ENCODE measurements around the gene MZB1.

The MZB1 gene, protein sequence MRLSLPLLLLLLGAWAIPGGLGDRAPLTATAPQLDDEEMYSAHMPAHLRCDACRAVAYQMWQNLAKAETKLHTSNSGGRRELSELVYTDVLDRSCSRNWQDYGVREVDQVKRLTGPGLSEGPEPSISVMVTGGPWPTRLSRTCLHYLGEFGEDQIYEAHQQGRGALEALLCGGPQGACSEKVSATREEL

DNA sequence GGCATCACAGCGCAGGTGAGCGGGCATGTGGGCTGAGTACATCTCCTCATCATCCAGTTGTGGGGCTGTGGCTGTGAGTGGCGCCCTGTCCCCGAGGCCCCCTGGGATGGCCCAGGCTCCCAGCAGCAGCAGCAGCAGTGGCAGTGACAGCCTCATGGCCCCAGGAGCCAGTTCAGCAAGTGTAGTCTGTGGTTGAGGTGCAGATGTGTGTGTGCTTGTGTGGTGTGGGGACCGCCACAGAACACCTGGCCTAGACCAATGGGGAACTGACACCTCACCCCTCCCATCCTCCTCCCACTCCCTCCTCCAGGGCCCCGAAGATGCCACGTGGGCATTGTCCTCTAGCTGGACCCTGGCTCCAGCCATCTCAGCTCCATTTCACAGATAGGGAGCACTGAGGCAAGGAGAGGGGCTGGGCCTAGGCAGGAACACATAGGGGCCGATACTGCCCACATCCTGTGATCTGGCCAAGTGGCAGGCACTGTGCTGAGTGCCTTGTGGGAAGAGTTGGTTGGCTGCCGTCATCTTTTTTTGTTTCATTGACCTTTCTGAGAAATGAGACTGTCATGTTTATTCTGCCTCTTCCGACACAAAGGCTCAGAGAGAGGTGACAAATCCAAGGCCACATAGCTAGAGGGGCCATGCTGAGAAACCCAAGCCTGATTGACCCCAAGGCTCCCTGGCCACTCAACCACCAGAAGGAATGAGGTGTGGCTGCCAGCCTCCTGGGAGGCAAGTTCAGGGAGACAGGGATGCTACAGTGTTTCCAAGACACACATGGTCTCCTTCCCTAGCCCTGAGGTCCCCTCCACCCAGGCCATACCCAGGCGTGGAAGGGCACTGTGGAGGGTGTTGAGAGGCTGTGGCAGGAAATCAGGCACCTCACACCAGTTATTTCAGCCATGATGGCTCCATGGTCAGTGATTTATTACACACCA, at the start of gene MZB1:
TSS of gene MZB1 (minus strand) at position 213 of the 938 bp plus-strand sequence. CDS start at position 156, 57 bp downstream.
- peak; percentile 85 for DNase-seq

DNA sequence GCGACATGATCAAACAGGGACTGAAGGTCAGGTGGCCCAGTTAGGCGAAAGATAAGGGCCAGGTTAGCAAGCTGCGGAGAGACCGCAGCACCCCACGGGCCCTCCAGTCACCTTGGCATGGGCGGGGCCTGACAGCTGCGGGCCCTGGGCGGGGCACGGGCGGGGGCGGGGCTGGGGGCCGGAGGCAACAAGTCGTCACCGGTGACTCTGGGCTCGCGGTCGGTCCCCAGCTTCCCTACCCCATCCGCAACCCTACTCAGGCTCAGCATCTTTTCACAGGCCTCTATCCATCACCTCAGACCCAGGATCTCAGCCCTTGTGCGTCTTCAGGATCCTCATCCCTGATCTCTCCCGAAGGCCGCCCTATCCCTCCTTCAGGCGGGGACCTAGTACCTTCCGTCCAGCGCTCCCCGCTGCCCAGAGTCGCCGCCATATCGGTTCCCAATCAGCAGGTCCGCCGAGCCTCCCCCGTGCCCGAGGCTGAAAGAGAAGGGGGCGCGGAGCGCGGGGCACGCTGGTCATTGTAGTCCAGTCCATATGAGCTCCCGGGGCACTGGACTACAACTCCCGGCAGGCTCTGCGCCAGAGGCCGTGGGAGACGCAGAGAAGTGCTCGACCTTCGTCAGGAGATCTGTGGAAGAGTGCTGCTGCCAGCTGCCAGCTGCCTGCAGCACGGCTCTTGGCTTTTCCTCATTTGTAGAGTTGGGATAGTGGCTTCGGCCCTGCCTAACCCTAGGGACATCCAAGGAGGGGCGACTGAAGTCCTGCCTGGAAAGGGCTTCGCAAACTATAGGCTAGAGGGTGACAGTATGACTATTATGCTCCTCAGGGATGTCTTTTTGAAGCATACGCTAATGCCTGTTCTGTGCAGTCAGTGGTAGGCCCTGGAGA, 49.5 kb upstream of the MZB1 start, which contains the start of gene DNAJC18:
TSS of gene DNAJC18 (minus strand) at position 513 of the 891 bp plus-strand sequence. CDS start at position 433, 80 bp downstream.
- peak; percentile 94 for DNase-seq

DNA sequence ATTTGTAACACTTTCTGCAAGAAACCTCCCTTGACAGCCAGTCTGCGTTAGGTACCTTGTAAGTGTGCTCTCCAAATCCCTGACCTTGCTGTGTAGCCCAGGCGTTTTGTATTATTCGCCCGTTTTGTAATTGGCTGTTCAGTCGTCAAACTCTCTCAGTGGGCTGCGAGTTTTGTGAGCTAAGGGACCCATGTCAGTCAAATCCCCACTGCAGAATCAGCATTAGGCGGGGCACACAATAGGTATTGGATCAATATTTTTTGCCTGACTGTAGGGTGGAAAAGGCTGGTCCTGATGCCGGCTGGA, 48.9 kb upstream of the MZB1 start:
- no peak for DNase-seq

DNA sequence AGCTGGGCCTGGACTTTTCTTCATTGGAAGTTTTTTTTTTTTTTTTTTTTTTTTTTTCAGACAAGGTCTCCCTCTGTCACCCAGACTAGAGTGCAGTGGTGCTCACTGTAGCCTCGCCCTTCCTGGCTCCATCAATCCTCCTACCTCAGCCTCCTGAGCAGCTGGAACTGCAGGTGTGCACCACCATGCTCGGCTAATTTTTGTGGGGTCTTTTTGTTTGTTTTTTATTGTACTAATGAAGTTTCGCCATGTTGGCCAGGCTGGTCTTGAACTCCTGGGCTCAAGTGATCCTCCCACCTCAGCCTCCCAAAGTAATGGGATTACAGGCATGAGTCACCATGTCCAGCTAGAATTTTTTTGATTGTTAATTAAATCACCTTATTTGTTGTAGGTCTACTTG, 46.0 kb upstream of the MZB1 start:
- DNase-seq, result peak; percentile 30

DNA sequence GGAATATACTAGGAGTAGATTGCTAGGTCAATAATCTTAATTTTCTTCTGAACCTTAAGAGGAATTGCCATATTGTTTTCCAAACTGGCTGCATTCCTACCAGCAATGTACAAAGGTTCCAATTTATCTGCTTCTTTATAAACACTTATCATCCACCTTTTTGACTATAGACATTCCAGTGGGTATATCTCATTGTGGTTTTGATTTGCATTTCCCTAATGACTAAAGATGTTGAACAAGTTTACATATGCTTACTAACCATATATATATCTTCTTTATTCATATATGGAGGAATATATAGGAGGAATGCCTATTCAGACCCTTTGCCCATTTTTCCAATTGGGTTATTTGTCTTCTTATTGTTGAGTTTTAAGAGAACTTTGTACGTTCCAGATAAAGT, 42.0 kb upstream of the MZB1 start:
- no peak for DNase-seq

DNA sequence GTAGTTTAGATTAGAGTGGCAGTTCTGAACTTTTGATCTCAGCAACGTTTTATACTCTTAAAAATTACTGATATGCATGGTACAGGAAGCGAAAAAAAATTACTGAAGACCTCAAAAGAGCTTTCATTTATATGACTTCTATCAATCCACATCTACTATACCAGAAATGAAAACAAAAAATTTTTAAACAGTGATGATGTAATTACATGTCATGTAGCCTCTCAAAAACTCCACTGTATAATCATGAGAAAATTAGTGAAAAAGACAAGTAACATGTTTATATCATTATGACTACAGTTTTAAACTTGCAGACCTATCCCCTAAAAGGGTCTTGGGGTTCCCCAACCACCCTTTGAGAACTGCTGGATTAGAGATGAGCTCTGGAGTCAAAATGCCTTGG, 40.3 kb upstream of the MZB1 start:
- no peak for DNase-seq

DNA sequence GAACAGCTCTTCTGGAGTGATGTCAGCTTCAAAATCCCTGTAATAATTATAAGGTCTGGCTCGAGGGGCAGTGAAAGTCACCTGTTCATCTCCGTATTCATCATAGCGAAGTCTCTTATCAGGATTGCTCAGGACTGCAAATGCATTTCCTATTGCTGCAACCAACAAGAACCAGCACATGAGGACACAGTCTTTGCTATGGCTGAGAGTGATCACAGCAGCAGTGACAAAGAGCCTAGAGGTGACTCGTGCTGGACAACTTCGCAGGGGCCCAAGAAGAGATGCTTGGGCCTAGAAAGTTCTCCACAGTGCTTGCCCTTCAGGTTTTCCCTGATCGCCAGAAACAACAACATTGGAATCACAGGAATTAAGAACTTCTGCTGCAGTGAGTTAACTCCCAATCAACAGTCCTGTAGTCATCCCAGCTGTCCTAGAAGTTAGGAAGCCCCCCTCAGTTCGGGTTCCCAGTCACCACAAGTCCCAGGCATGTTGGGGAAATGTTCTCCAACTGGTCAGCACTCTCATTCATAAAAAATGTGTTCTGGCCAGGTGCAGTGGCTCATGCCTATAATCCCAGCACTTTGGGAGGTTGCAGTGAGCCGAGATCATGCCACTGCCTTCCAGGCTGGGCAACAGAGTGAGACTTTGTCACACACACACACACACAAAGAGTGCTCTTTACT, 36.6 kb upstream of the MZB1 start:
- no peak for DNase-seq

DNA sequence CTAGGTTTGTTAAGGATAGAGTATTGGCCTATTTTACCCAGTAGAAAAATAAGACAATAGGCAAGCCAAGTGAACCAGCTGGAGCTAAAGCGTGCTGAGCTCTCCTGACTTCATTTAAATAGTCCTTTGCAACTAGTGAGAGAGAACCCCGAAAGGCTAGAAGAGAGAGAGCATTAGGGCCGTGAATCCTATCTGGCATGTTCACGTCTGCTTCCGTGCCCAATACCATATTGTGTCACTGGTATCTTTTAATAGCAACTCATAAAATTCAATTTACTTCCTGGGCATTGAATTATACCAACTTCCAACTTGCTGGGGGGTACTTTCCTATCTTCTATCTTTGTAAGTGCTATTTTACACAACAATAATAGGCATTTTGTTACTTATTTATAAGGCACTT, 35.8 kb upstream of the MZB1 start:
- DNase-seq, result no peak

DNA sequence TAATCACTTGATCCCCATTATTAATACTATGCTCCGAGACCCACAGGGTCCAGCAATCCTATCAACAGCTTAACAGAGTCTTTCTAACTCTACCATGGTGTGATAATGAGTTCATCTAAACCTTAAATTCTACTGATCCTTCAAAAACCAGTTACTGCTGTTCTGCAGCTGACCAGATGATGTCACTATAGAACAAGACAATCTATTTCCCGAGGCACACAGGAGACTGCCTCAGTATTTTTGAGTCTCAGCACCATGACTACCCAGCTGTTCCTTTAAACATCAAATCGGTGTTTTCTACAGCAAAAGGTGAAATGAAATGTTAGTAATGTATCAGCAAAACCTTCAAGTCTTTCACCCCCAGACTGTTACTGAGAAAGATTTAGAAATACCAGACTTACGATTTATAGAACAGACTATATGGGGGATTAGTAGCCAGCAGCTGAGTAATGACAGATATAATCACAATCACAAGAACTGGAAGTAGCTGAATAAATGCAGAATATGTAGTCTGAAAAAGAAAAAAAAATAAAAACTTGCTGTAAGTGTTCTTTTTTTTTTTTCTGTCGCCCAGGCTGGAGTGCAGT, 32.7 kb upstream of the MZB1 start:
- DNase-seq, result no peak

DNA sequence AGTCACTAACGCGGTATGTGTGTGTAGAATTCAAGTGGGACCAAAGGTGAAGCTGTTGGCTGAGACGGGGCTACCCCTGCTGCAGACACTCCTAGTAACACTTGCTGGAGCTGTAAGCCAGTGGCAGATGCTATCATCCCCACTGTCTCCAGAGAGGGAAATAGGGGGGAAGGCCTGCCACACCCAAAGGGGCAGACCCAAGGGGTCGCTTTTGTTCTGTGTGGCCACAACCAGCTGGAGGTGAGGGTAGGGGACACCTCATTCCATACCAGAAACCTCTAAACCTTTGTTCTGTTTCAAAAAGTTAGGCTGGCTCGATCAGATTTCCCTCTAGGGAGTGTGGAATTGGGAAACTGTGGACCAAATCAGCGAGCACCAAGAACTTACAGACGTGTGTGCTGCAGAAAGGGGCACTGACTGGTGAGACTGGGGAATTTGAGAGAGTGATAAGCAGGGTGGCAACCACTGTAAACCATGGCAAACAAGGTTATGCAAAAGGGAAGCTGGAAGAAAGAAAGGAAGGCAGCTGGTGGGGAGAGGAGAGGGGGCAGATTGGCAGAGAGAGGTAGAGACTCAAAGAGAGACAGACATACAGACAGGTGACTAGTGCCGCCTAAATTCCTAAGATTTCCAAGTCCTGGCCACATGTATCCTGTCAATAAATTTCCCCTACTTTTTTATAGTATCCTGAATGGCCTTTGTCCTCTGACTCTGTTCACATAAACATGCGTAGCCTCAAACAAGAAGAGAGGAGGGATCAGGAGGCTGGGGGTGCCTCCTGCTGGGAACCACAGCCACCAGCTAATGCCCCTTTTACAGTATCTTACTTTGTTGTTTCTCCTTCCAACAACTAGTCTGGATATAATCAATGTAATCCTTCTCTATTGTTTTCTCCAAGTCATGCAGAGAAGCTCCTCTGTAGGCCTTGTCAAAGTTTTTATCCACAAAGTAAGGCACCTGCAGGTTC, 29.8 kb upstream of the MZB1 start:
- DNase-seq, result no peak

DNA sequence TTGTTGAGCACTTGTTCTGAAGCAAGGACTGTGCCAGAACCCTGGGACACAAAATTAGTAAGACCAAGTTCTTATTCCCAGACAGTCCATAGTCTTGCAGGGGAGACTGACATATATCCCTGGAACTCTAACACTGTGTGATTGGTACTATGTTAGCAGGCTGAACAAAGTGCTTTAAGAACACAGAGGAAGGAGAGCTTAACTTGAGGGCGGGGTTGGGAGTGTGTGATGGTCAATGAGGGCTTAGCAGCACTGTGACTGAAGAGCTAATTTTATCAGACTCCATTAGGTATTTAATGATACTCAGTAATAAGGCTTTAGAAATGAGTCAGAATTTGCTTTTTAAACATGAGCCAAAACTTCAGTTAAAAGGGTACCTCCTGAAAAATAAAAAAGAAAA, 29.1 kb upstream of the MZB1 start:
- DNase-seq, result no peak

DNA sequence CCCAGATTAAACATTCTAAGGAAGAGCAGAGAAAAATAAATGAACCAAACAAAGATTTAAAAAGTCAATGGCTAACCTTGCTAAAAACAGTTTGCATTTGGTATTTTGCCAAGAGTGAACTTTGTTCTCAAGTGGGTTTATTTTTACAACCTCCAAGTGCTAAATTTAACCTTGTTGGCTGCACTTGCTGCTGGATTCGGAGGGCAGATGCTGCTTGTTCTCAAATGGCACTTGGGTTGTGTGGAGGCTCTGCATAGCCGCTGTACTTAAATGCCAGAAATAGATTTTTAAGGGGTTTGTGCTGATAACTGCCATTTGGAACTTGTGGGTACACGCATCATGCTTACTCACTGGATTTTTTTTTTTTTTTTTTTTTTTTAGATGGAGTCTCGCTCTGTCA, 27.5 kb upstream of the MZB1 start:
- DNase-seq, result no peak

DNA sequence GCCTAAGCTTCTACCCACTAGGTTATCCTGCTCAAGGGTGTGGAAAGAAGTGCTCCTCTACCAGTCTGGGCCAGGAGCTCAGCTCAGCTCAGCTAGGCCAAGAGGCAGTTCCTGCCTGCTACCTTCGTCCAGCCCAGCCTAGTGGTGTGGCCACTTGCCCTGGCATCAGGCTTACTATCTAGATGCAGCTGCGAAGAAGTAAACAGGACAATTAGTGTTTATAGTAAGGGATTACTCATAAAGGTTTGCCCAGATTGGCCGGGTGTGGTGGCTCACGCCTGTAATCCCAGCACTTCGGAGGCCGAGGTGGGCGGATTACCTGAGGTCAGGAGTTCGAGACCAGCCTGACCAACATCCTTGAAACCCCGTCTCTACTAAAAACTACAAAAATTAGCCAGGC, 26.9 kb upstream of the MZB1 start:
- DNase-seq, result no peak

DNA sequence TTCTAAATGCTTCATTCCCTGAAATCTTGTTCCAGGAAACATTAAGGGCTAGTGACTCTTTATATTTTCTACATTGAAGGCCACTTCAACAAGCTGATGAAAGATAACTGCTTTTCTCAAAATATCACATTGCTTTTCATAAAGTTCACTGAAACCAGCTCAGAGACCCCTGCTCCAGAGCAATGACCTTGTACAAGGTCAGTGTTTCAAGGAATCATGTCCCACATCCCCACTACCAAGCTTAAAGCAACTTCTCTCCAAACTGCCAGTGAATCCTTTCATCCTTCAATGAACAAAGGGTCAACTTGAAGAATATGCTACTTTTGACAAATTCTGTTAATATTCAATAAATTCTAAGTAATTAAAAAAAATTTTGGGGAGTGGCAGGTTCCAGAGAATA, 26.2 kb upstream of the MZB1 start:
- DNase-seq, result no peak

DNA sequence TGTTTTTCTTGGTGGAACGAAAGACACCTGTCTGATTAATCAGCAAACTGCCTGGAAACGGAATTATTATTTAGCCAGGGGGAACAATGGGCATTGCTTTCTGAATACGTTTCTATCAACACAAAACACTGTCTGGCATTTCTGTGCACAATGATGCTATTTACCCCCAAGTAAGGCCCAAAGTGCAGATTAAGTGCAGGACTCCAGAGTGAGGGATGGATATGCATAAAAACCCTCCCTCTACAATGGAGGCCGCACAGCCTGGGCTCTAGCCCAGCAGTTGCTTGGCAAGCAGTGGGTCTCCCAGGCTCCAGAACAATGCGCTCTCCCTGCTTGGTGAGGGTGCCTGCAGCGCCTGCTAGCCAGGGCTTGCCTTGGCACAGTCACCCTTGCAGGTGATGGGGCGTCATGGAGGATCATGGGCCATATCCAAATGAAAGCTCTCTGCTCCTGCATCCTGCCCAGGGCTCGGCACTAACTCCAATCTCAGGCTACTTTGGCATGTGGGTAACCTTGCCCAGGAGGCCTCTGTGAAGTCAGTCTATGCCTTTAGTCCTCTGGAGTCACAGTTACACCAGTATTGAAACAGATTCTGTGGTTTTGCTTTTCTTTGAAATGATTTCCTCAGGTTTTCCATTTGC, 25.6 kb upstream of the MZB1 start:
- peak; percentile 74 for DNase-seq

DNA sequence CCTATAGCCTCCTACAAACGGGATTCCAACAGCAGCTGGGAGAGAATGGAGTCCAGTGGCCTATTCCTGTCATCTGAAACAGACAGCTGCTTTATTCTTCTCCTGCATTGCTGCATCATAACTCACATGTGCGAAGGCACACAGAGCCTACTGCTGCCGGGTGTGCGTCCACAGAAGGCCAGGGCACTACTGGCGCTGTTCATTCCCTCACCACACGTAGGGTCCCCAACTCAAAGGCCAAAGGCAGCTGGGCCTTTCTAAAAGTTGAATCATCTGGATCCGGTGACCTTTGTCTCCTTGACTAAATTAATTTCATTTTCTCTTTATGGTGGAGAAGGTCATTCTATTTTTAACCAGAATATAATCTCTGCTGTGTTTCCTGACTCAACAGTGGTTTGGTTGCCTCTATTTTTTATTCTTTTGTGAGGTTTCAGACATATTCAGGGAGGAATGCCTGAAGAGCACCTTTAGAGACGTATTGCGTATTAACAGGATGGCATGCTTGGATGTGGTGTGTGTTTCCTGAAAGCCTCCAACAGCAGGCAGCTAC, 24.9 kb upstream of the MZB1 start:
- no peak for DNase-seq

DNA sequence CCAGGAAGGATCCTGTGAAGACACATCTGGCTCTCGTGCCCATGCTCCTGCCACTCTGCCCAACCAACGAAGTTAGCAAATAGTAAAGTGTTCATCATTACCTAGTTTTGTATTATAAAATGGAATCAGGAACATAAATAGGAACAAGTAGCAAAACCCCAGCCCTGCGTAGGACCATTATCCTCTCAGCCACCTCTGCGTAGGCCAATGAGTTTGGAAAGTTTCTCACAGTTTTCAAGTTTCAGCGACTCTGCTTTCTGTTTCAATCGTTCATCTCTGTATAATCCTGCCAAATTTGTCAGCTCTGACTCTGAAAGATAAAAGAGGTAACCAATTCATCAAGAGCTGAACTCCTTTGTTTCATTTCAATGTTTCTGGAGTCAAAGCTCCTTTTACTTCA, 24.2 kb upstream of the MZB1 start:
- DNase-seq, result no peak

DNA sequence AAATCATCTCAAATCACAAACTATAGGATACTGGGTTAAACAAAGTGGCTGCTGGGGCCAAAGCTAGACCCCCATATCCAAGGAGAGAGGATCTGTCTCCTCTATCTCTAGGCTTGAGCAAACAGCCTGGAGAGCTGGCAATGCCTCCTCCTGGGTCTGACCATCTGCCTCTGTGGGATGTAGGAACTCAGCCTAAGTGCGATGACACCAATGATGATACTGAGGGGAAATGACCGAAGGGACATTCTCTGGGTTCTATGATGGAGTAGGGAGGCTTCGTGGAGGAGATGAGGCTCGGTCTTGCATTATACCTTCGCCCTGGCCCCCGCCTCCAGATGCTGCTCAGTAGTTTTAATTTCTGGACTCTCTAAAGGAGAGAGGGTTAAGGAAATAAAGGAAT, 23.4 kb upstream of the MZB1 start:
- DNase-seq, result no peak

DNA sequence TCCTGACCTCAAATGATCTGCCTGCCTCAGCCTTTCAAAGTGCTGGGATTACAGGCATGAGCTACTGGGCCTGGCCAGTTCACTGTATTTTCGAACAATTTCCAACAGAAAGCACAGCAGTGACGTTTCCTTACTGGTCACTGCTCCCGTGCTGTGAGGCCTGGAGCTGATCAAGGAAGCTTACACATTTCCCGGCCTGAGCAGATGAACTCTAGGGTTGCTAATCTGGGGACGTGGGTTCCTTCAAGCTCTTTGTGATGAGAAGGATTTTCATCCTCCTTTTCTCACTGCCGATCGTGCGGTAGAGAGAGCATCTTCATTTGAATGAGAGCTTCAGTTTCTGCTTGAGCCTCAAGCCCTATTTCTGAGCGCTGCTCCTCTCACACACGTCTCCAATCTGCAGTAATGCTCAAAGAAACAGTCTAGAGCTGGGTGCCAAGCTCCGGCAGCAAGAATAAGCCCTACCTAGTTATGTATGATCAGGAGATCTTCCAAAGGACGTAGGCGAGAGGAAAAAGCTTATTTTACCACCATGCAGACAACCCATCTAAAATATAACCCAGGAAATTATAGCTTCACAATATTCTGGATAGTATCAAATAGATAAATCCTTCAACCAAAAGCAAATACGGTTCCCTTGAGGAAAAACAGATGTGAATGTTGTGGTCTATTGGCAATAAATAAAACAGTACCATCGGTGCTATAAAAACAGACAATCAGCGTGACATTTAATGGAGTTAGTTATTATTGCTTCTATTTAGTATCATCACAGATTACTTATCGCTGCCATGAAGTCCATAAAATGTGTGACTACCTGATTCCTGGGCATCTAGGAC, 21.5 kb upstream of the MZB1 start:
- DNase-seq, result no peak

All from activated CD8-positive, alpha-beta memory T cell treated with anti-CD3 and anti-CD28 coated beads, Interleukin-2, amount 50 U/mL, for 48 hours (primary cell).